RWPE2 (cell line): Measurements from ENCODE around the gene PDIA3.
A peak's percentile ranks its signal among the peaks of the same experiment; 100 is the strongest.

ENCODE experiments used
- ATAC-seq: fragments of 200-7000 bp; cut with Tn5 transposase; 3 replicates; pipeline ENCODE4 v1.9.1; 2021; ENCODE audit warnings: low read depth
- DNase-seq: peaks from one replicate; pipeline ENCODE4 v3.0.0-alpha.2; 2020; ENCODE audit warnings: low spot score
- H3K27ac ChIP-seq: fragments of 450-650 bp; 2 replicates; pipeline ENCODE4 v1.5.1; 2017; ENCODE audit warnings: mild to moderate bottlenecking; ENCODE audit not compliant: poor library complexity, severe bottlenecking
- H3K27me3 ChIP-seq: fragments of 250-450 bp; sonication (Bioruptor Pico); 2 replicates; pipeline ENCODE4 v1.5.1; 2021; ENCODE audit warnings: mild to moderate bottlenecking, moderate library complexity; ENCODE audit not compliant: insufficient read depth, poor library complexity, severe bottlenecking
- H3K36me3 ChIP-seq: fragments of 250-450 bp; sonication (Bioruptor Pico); 2 replicates; pipeline ENCODE4 v1.5.1; 2020; ENCODE audit warnings: low read depth, mild to moderate bottlenecking, moderate library complexity
- H3K4me1 ChIP-seq: fragments of 250-450 bp; sonication (Bioruptor Pico); 2 replicates; pipeline ENCODE4 v1.5.1; 2021; ENCODE audit warnings: mild to moderate bottlenecking, moderate library complexity; ENCODE audit not compliant: insufficient read depth, poor library complexity, severe bottlenecking
- H3K4me3 ChIP-seq: fragments of 250-450 bp; sonication (Bioruptor Pico); 2 replicates; pipeline ENCODE4 v1.5.1; 2021; ENCODE audit warnings: mild to moderate bottlenecking, moderate library complexity; ENCODE audit not compliant: severe bottlenecking
- H3K9me3 ChIP-seq: fragments of 250-450 bp; sonication (Bioruptor Pico); 2 replicates; pipeline ENCODE4 v1.5.1; 2021; ENCODE audit warnings: mild to moderate bottlenecking, moderate library complexity; ENCODE audit not compliant: severe bottlenecking
- CTCF ChIP-seq: fragments of 450-650 bp; IDR thresholded peaks from one replicate; pipeline ENCODE4 v1.5.1; 2017; ENCODE audit warnings: mild to moderate bottlenecking, moderate library complexity; ENCODE audit not compliant: poor library complexity, severe bottlenecking

The PDIA3 gene

GRCh38 chr15:43792761-43793476 is 46.7 kb downstream of the PDIA3 start:
- Histone ChIP-seq H3K4me3 (peak overlapping the region; percentile 89), H3K27ac (peak overlapping the region; percentile 67), H3K36me3 (peaks cover 44% of the 10 kb centered on the region), H3K4me1 (no peaks in the 10 kb centered on the region), H3K27me3 (no peaks in the 10 kb centered on the region), H3K9me3 (no peaks in the 10 kb centered on the region)
- ATAC-seq: peak; percentile 4; the same call in 1 of the 3 replicates
- DNase-seq: no peak
- TF ChIP-seq CTCF: no peak

GRCh38 chr15:43793647-43794046 is 47.4 kb downstream of the PDIA3 start:
- Histone ChIP-seq H3K4me1 (peaks cover 5% of the 10 kb centered on the region), H3K9me3 (no peaks in the 10 kb centered on the region), H3K27me3 (no peaks in the 10 kb centered on the region), H3K4me3 (no peak overlapping the region), H3K27ac (peak overlapping the region; percentile 67), H3K36me3 (peaks cover 46% of the 10 kb centered on the region)
- no peak for DNase-seq
- ATAC-seq: no peak
- TF ChIP-seq CTCF: no peak

- Histone ChIP-seq H3K4me3 (no peak overlapping the region), H3K36me3 (peaks cover 54% of the 10 kb centered on the region), H3K27ac (no peak overlapping the region), H3K27me3 (no peaks in the 10 kb centered on the region), H3K9me3 (no peaks in the 10 kb centered on the region), H3K4me1 (peaks cover 5% of the 10 kb centered on the region)
- TF ChIP-seq CTCF: no peak
- ATAC-seq: no peak
- DNase-seq: no peak
These were observed 48.2 kb downstream of the PDIA3 start for GRCh38 chr15:43794269-43795037.

GRCh38 chr15:43795197-43795596 is 49.0 kb downstream of the PDIA3 start:
- Histone ChIP-seq H3K36me3 (peaks cover 61% of the 10 kb centered on the region), H3K4me3 (no peak overlapping the region)

More at GRCh38 chr15:43795197-43795596, 49.0 kb downstream of the PDIA3 start:
- no peak for TF ChIP-seq CTCF
- H3K4me1 ChIP-seq: peaks cover 5% of the 10 kb centered on the region
- H3K27ac ChIP-seq: no peak overlapping the region
- no peaks in the 10 kb centered on the region for H3K27me3 ChIP-seq
- no peaks in the 10 kb centered on the region for H3K9me3 ChIP-seq
- ATAC-seq: no peak
- DNase-seq: no peak
